ENCODE results near the gene PER2. TPM values are rescaled to one million over a fixed set of nuclear protein-coding genes. Genes with fewer than 3 reads are reported as not detected.

PER2 gene
- total and polyA plus RNA-seq, 2 donors (not counting 3 experiments of a cell fraction or from before 2014, with no cell fraction given), result 0.86 to 3.8 TPM

GRCh38 chr2:238203973-238204683, 84.3 kb downstream of the PER2 start:
- ChIA-PET CTCF (no interaction called here), POLR2A (no interaction called here)

More at GRCh38 chr2:238203973-238204683, 84.3 kb downstream of the PER2 start:
- no peaks in the 10 kb centered on the region for H3K9me3 ChIP-seq (replicated peaks; ENCODE audit: control insufficient read depth, insufficient read depth, low read length)
- H3K9ac ChIP-seq (replicated peaks; ENCODE audit: extremely low read depth, insufficient read depth, low read length), result peak overlapping the region; percentile 61
- H3K4me3 ChIP-seq (replicated peaks in 1 of 3; ENCODE audit: insufficient read depth in 1 of 3, low read depth in 1 of 3, low read length in 3 of 3), result peak overlapping the region in 2 of 3 experiments; percentile 18 to 83
- peaks cover 14 to 17% of the 10 kb centered on the region in 2 experiments for H3K27me3 ChIP-seq (ENCODE audit: control insufficient read depth in 2 of 2, insufficient read depth in 2 of 2, low read length in 2 of 2)
- no peak for DNase-seq (ENCODE audit: low read depth, low spot score)
- H3K4me1 ChIP-seq (ENCODE audit: control insufficient read depth, extremely low read depth, insufficient read depth, low read length), result peaks cover 12% of the 10 kb centered on the region
- H3K79me2 ChIP-seq (ENCODE audit: control insufficient read depth, insufficient read depth, low read length), result peaks cover 43% of the 10 kb centered on the region
- H4K20me1 ChIP-seq (replicated peaks; ENCODE audit: control insufficient read depth, extremely low read depth, insufficient read depth, low read length), result no peaks in the 10 kb centered on the region
- dilution Hi-C loops (cut with MboI; ENCODE audit: extremely low pct_ligation_motif_present, low sequenced_read_pairs) (no loop called here), intact Hi-C loops (cut with micrococcal nuclease) (loop anchor here (1.0 to 2.0 kb wide), 3 partner anchors 35 to 59 kb away; partner anchors contain the start of gene ERFE)
- FAIRE-seq, result peak; percentile 28
- TF ChIP-seq POLR2A (IDR thresholded peaks at IDR 0.05; ENCODE audit: low read depth, low read length) (no peak), MAX (IDR thresholded peaks at IDR 0.05; ENCODE audit: insufficient read depth, insufficient read length) (no peak), EZH2 (IDR thresholded peaks at IDR 0.05; ENCODE audit: borderline replicate concordance, low read depth, low read length, severe bottlenecking) (no peak), MYC (IDR thresholded peaks at IDR 0.05; ENCODE audit: low read depth, low read length) (no peak), CTCF (IDR thresholded peaks at IDR 0.05; ENCODE audit: extremely low read depth in 1 of 2, insufficient read depth in 1 of 2, low read depth in 1 of 2, low read length in 2 of 2) (no peak), GATA2 (IDR thresholded peaks at IDR 0.05; ENCODE audit: insufficient read depth, insufficient read length, low read depth, low read length) (no peak), POLR2AphosphoS5 (IDR thresholded peaks at IDR 0.05; ENCODE audit: insufficient read depth, low read depth, low read length) (no peak), JUN (IDR thresholded peaks at IDR 0.05; ENCODE audit: borderline replicate concordance, insufficient read depth, insufficient read length, low read depth) (no peak)
- no peaks in the 10 kb centered on the region for H3K36me3 ChIP-seq (ENCODE audit: control insufficient read depth in 2 of 2, extremely low read depth in 1 of 2, insufficient read depth in 2 of 2, low read length in 2 of 2)
- H2AFZ ChIP-seq (ENCODE audit: low read depth, low read length), result peak overlapping the region; percentile 81
- TSS peak; percentile 91 for BruUV-seq (replicated peaks)
- peak overlapping the region; percentile 72 for H3K27ac ChIP-seq (ENCODE audit: insufficient read depth, low read depth, low read length)
- H3K4me2 ChIP-seq (ENCODE audit: insufficient read depth, low read length), result peak overlapping the region; percentile 62
- no peaks in the 10 kb centered on the region for H3K9me1 ChIP-seq (replicated peaks; ENCODE audit: control insufficient read depth, extremely low read depth, insufficient read depth, low read length)
